ENCODE results near the gene CEP78.

The CEP78 gene

DNA sequence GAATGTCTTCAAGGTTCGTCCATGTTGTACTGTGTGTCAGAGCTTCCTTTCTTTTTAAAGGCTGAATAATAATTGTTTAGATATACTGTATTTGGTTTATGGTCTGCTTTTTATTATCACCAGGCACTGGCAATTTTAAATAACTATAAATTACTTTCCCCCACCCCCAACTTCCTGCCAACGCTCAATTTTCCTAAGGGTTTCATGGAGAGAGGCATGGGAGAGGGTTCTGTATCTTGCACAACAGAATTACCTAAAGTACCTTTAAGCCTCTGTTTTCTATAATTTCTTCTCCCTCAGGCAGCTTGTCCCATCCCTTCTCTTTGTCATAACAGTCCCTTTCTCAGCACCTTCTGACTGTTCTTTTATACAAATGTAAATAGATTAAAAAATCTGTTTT lies 71.5 kb downstream of the CEP78 start:
- no peak for DNase-seq (ENCODE audit: low spot score)

DNA sequence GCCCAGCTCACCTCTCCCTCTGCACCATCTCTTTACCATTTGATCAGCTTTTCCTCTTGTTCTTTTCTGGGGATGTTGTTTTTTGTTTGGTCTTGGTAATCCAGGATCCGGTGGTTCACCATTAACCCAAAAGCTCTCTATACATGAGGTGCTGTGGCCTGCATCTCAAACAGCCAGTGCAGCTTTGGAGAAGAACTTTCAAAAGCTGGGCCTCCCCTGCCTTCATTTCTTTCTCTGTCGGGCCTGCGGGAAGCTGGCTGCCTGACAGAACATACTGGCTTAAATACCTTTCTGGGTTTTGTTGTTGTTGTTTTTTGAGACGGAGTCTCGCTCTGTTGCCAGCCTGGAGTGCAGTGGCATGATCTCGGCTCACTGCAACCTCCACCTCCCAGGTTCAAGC lies 73.2 kb downstream of the CEP78 start:
- no peak for DNase-seq (ENCODE audit: low spot score)

DNA sequence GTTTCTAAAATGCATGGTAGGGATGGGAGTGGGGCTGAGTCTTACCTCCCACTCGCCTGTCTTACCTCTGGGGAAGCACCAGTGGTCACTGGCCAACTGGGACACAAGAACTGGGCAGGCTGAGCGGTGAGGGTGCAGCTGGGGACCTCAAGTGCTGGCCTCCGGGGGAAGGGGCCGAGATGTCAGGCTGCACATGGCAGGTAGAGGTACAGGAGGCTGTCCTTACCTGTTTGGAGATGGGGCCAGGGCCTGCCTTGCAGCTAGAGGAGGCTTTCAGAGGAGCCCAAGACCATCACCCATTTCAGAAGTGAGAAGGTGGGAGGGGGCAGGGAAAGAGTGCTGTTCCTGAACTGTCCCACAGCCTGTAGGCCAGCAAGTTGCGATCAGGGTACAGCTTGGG lies 75.2 kb downstream of the CEP78 start:
- DNase-seq (ENCODE audit: low spot score) = no peak

DNA sequence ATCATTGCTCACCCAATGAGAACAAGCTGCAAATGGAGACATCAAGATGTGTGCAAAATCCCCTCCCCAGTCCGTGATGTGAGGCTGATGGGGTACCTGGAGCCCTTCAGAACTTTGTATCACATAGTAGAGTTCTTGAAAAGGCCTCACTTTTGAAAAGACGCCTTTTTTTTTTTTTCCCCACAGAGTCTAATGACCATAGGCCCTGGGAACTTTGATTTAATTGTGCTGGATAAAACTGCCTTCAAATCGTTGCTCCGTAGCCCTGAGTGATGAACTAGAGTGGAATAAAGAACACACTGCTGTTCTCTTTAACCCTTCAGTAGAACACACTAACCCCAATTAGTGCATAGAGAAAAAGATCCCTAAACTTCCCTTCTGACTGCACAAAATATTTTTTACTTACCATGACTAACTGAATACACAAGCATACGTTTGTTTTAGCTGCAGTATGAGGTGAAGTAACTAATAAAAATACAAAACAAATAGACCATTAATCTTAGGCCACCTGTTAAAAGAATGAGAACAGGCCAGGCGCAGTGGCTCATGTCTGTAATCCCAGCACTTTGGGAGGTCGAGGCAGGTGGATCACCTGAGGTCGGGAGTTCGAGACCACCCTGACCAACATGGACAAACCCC lies 76.1 kb downstream of the CEP78 start:
- DNase-seq (ENCODE audit: low spot score) = no peak

DNA sequence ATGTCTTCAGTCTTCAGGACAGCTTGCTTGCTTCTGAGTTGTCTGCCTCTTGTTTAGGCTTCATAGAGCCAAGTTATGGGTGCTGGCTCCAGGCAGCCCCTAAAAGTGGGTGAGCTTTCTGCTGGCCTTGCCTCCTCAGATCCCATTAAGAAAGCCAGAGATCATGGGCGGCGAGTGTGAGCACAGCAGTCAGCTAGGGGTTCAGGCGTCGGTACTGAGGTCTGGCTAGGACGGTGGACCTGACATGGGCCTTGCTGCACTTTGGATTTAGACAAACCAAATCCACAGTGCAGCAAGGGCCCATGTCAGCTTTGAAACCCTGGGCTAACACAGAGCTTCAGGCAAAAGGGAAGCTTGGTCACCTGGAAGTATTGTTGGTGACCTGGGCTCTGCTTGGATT lies 78.7 kb downstream of the CEP78 start:
- no peak for DNase-seq (ENCODE audit: low spot score)

DNA sequence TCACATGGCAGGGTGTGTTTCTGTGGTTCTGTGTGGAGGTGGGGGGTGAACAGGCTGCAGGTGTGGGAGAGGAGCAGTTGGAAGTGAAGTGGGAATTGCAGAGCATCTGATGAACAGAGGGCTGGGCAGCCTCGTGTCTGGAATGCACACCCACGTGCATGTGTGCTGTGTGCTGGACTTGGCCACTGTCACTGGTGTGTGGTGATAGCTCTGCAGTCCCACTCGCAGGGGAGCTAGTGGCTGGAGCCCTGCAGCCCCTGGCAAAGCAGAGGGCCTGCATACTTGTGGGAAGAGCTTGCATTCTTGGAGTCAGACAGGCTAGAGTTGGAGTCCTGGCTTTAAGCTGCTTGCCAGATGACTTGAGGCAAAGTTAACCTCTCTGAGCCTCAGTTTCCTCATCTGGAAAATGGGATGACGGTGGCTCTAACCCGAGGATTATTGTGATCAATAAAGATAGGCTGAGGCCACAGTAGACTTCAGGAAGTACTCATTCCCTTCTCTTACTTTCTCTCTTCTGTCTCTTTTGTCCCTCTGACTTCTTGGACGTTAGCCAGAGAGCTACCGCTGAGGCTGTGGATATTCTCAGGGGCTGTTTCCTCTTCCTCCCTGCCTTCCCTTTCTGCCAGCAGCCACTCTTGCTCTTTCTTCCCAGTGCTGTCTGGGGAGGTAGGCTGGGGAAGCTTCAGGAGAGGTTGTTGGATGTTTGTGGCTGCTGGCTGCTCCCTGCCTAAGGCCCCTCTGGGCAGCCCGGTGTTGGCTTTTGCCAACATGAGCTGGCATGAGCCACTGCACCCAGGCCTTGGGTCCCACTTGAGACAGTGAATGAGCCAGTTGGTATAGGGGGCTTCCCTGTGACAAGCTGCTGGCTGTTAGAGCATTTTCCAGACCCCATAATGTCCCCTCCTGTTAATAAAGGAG lies 79.3 kb downstream of the CEP78 start:
- peak; percentile 65 for DNase-seq (ENCODE audit: low spot score)

DNA sequence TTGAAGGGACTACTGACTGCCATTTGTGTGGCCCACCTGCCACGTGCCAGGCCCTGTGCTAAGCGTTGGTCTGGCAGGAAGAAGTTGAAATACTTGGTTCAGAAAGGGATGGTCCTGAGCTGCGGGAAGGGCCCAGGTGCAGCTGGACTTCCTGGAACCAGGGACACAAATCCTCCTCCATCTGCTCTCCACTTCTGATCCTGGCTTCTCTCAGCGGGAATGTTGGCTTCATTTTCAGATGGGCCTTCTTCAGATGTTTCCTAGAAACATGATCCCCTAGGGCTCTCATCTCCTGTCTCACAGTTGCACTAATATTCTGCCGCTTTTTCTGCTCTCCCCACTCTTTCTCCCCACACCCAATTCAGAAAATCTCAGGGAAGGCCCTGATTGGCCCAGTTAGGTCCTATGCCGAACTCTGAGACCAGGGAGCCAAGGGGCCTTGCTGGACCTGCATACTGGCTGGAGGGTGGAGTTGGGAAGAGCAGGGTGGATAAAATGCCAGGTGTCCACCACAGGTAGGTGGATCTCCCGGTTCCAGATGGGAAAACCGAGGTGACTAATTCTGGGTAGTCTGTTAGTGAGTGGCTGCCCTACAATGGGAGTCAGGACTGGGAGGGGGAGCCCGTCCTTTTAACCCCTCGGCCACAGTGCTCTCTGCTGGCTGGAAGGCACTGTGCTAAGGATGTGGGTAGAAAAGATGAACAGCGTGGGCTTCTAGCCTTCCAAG lies 80.5 kb downstream of the CEP78 start:
- DNase-seq (ENCODE audit: low spot score) = no peak

DNA sequence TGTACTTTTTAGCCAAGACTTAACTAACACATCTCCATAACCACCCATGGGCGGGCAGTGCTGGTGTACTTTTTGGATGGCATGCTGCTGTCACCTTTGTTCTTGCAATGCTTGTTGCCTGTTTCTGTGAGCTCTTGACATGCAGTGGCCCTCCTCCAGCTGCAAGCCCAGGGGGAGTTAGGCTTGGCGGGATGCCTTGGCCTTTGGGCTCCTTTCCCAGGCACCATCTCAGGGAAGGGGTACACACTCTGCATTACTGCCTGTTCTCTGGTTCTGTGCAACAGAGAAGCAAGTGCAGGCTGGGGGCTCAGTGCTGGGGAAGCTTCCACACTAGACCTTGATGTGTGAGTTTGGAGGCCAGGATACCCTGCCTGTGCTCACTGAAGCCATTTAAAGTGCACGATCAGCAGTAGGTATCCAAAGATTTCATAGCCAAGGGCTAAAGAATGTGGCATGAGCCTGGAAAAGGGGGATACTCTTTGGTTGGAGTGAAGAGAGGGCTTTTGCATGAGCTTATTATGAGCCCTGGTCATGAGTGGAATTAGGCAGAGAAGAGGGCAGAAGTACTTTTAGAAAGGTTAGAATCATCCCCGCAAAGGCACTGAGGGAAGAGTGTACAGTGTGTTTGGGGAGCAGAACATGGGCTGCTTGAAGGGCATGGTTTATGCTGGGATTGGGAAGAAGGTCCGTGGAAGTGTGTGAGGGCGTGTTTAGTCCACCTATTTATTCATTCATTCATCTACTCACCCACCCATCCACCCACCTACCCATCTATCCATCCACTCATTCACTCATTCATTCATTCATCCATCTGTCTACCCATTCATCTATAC lies 83.5 kb downstream of the CEP78 start:
- DNase-seq (ENCODE audit: low spot score) = no peak

DNA sequence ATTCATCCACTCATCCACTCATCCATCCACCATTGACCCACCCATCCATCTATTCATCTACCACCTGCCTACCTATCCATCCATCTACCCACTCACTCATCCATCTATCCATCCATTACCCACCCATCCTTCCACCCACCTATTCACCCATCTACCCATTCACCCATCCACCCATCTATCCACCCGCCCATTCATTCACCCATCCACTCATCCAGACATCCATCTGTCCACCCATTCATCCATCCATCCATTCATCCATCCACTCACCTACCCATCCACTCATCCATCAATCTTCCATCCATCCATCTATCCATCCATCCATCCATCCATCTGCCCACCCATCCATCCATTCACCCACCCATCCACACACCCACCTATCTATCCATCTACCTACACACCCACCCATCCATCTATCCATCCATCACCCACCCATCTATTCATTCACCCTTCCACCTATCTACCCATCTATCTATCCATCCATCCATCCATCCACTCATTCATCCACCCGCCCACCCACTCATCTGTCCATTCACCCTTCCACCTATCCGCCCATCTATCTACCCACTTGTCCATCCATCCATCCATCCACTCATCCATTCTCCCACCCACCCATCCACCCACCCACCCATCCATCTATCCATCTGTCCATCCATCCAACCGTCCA lies 84.3 kb downstream of the CEP78 start:
- no peak for DNase-seq (ENCODE audit: low spot score)

DNA sequence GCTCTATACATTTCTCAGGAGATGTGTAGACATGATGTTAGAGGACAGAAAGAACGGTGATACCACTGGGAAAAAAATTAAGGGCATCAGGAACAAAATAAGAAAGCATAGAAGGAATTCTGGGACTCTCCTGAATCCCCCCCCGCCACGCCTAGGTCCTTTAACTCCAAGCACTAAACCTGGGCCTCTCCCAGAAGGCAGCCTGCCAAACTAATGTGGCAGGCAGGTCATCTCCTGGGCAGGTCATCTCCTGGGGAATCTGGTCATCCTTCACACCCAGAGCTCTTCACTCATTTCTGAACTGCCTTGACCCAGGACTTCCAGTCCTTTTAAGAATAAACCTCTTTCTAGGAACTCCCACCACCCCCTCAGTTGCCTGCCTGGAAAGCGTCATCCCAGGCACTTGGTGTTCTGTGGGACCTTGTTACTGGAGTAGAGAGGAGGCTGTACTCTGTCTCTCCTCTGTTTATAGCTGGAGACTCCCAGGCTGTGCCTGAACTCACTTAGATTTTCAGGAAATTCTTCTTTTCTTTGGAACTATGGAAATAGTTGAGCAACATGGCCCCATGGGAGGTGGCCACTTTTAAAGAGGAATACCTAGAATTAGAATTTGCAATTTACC lies 85.1 kb downstream of the CEP78 start:
- DNase-seq (ENCODE audit: low spot score) = no peak

DNA sequence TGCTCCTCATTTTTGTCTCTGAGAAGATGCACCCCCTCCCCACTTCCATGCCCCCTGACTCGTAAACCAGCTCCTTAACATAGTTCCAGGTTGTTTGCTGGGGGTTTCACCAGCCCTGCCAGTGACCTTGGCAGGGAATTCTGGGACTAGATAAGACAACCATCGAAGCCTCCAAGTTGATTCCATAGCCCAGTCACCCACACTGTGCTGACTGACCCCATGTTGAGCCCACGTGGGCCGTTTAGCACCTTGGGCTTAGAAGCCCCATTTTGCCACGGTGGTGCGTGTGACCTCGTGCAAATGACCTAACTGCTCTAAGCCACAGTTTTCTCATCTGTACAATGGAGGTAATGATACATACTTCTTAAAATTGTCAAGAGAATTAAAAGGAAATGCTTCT lies 85.6 kb downstream of the CEP78 start:
- DNase-seq (ENCODE audit: low spot score) = no peak

DNA sequence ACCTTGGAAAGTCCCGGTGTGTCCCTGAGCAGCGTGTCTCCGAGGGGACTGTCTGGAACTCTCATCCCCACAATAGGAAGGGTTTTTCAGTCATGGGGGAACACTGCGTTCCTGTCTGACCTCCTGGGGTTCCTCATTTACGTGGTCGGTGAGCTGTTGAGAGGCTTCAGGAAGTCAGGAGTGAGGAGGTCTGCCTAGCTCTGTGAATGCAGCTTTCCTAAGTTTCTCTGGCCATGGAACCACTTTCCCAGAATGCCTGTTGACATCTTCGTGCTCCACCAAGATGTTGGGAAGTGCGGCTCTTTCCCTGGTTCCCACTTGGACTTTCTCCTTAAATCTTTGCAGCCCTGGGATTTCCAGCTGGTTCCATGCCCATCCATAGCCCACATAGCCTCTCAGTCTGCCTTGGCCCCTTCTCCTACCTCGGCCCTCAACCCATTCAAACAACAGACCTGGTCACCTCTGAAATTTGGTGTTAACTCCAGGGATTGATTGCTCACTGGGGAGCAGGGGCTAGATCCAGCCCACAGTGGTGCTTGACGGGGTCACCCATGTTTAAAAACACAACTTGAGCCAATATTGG lies 88.3 kb downstream of the CEP78 start:
- DNase-seq (ENCODE audit: low spot score) = no peak

DNA sequence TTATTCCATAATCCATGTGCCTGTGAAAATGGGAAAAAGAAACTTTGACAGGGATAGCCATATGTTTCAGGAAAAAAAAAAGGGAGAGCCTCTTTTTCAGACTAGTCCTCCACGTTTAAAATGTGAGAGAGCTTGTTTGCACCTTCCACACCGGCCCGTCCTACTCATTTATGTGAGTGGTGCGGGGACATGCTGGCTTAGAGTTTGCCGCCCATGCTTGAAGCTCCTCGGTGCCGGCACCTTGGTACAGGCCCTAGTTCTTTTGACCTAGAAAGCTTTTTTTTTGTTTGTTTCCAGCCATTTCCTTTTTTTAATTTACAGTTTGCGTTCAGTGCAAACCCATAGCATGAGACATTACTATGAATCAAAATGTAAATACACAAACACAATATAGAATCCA lies 88.8 kb downstream of the CEP78 start:
- DNase-seq (ENCODE audit: low spot score) = no peak

DNA sequence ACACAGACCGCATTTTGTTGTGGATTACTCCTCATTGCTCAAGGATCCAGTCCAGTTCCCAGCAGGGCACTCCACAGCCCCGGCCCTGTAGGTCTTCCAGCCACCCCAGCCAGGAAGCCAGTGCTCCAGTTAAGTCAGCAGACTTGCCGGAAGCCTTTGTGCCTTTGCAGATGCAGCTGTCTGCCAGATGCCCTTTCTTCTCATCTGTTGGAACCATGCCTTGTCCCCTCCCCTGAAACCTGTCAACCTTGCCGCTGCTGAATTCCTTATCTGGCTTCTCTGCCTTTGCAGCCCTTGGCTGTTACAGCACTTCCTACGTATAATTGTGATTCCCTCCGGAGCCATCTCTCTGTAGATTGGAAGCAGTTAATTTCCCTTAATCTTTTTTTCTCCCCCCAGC lies 89.5 kb downstream of the CEP78 start:
- DNase-seq (ENCODE audit: low spot score) = no peak

DNA sequence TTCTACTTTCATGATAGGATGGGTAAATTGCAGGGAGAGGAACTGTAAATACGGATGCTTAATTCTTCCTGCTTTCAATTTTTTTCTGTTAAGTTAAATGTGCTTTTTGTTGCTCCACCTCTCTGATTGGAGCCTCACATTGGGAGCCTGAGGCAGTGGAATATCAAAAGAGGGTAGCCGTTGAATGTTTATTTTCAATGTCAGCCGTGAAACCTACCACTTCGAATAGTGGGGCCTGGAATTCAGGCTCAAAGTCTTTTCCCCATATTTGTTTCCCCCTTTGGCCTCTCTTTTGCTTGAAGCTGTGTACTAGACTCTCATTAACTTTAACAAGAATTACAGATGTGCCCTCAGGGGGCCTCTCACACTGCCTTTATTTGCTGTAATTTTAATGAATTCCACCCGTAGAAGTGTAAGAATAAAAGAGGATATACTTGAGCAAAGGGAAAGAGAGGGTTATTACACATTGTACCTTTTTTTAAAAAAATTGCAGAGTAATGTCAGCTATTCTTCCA lies 90.0 kb downstream of the CEP78 start:
- DNase-seq (ENCODE audit: low spot score) = no peak

DNA sequence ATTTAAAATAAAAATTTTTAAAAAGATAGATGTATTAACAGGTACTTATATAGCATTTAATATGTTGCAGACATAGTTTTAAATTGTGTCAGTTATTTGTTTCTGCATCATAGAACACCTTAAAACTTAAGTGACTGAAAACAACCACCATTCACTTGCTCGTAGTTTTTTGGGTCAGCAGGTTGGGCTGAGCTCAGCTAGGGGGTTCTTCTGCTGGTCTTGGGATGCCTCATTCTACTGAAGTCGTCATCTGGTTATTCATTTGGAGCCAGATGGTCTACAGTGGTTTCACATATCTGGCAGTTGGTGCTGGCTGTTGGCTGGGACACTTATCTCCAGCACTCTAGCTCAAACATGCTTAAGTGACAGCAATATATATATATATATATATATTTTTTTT lies 90.7 kb downstream of the CEP78 start:
- no peak for DNase-seq (ENCODE audit: low spot score)

All from AG08396 (cell line).